ENCODE data around the gene VPS50.

Gene VPS50

DNA sequence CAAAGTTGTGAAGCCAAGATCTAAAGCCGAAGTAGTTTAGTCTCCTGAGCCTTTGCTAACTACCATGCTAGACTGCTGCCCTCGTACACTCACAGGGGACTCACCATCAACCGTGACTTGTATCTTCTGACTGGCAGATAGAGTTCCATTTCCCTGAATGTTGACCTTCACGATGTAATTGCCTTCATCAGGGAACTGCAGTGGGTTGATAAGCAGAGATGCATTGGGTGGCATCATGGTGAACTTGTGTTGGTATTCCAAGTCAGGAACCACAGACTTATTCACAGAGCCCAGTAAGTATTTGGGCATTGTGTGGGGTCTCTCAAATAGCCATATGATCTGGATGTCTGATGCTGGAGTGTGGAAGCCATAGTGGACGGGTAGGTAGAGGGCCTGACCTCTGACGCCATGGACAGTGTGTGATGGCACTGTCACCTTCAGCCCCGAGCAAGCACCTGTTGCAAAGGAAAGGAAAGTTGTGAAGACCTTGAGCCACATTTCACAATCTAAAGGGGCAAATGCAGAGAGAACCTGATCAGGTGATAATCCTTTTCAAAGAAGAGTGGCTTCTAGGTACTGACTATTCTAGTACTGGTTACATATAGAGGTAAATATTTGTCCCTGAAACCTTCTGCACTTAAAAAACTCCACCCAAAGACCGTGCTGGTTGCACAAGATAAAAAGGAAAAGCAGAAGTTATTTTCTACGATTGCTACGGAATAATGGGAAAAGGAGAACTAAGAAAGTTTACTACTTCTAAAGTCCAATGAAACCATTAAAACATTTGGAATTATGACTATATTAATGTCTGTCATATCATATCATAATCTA is 13.0 kb upstream of the VPS50 start:
- Mint-ChIP-seq H3K9me3 (no peaks in the 10 kb centered on the region), H3K4me3 (no peak overlapping the region), H3K27ac (no peak overlapping the region), H3K36me3 (ENCODE audit: low read depth) (no peaks in the 10 kb centered on the region), H3K4me1 (no peaks in the 10 kb centered on the region), H3K27me3 (ENCODE audit: low read depth, poor library complexity) (peaks cover 26% of the 10 kb centered on the region)
- DNase-seq = no peak
- TF ChIP-seq CTCF (IDR thresholded peaks at IDR 0.05) = no peak

DNA sequence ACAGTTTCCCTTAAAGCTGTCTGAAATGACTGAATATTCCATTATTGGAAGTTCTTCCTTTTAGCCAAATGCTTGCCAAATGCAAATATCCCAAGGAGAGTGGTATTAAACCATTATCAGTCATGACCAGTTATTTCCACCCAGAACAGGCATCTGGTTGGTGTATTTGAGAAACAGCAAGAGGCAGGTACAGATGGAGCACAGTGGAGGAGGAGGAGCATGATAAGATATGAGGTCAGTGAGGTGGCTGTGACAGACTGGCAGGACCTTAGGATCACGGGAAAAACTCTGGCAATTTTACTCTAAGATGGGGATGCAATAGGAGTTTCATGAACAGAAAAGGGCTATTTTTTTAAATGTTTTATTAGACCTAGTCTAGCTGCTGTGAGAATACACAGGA is 12.3 kb upstream of the VPS50 start:
- Mint-ChIP-seq H3K9me3 (no peaks in the 10 kb centered on the region), H3K27ac (no peak overlapping the region), H3K36me3 (ENCODE audit: low read depth) (no peaks in the 10 kb centered on the region), H3K4me1 (no peaks in the 10 kb centered on the region), H3K4me3 (no peak overlapping the region), H3K27me3 (ENCODE audit: low read depth, poor library complexity) (peaks cover 22% of the 10 kb centered on the region)
- DNase-seq = no peak
- TF ChIP-seq CTCF (IDR thresholded peaks at IDR 0.05) = no peak

DNA sequence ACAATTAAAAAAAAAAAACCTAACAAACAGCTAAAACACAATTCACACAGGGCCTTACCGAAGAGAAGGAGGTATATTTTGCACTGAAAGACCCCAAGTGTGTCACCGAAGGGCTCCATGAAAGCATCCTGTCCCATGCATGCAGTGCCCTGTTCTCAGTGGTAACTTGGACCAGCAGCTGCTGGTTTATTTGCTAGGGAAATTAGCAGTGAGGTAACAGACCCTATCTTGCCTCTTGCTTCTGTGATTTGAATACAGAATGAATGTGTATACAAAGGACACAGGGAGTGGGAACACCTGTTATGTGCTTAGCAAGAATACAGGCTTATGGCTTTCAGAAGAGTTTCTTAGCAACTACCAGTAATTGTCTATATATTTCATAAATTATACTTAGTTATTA is 5.9 kb upstream of the VPS50 start, which contains the start of gene HEPACAM2:
Gene HEPACAM2 (minus strand): TSS at position 160 of the 400 bp plus-strand sequence.
- H3K4me1 Mint-ChIP-seq = peaks cover under 1% of the 10 kb centered on the region
- DNase-seq = no peak
- H3K4me3 Mint-ChIP-seq = no peak within 1 kb of the TSS
- no peak within 1 kb of the TSS for H3K27ac Mint-ChIP-seq
- H3K9me3 Mint-ChIP-seq = no peaks in the 10 kb centered on the region
- H3K36me3 Mint-ChIP-seq (ENCODE audit: low read depth) = no peaks in the 10 kb centered on the region
- no peak for TF ChIP-seq CTCF (IDR thresholded peaks at IDR 0.05)
- H3K27me3 Mint-ChIP-seq (ENCODE audit: low read depth, poor library complexity) = peaks cover 36% of the 10 kb centered on the region

DNA sequence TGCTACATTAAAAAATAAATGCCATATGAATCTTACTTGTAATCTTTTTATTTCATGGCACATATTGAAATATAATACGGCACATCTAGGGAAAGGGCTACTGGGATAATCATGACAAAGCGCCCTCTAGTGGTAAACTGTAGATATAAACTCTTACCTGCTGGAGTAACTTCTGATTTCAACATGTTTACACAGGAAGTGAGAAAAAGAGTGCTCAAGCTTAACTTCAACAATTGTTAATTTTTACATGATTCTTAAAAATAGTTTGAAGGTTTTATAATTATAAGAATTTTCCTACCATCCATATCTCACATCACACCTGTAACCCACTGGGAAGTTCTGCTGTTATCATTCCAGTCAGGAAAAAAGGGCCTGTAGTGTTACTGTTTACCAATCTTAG is 3.9 kb upstream of the VPS50 start:
- Mint-ChIP-seq H3K4me1 (peaks cover 16% of the 10 kb centered on the region), H3K27ac (no peak overlapping the region), H3K4me3 (no peak overlapping the region), H3K36me3 (ENCODE audit: low read depth) (no peaks in the 10 kb centered on the region), H3K27me3 (ENCODE audit: low read depth, poor library complexity) (peaks cover 39% of the 10 kb centered on the region), H3K9me3 (no peaks in the 10 kb centered on the region)
- TF ChIP-seq CTCF (IDR thresholded peaks at IDR 0.05) = peak; percentile 78
- DNase-seq = peak; percentile 26

GRCh38 chr7:93231259-93231658 is 907 bp upstream of the VPS50 start:
- peak overlapping the region; percentile 94 for H3K4me3 Mint-ChIP-seq
- no peak for TF ChIP-seq CTCF (IDR thresholded peaks at IDR 0.05)
- H3K4me1 Mint-ChIP-seq = peaks cover 16% of the 10 kb centered on the region
- no peak for DNase-seq
- H3K36me3 Mint-ChIP-seq (ENCODE audit: low read depth) = no peaks in the 10 kb centered on the region
- H3K9me3 Mint-ChIP-seq = no peaks in the 10 kb centered on the region
- peaks cover 23% of the 10 kb centered on the region for H3K27me3 Mint-ChIP-seq (ENCODE audit: low read depth, poor library complexity)
- H3K27ac Mint-ChIP-seq = no peak overlapping the region

GRCh38 chr7:93232673-93233018 is 480 bp downstream of the VPS50 start:
- H3K9me3 Mint-ChIP-seq = no peaks in the 10 kb centered on the region
- DNase-seq = no peak
- TF ChIP-seq CTCF (IDR thresholded peaks at IDR 0.05) = no peak
- peaks cover 16% of the 10 kb centered on the region for H3K4me1 Mint-ChIP-seq
- peak overlapping the region; percentile 94 for H3K4me3 Mint-ChIP-seq
- no peak overlapping the region for H3K27ac Mint-ChIP-seq
- H3K27me3 Mint-ChIP-seq (ENCODE audit: low read depth, poor library complexity) = peaks cover 22% of the 10 kb centered on the region
- H3K36me3 Mint-ChIP-seq (ENCODE audit: low read depth) = no peaks in the 10 kb centered on the region

Measured in nephron progenitor cell (in vitro differentiated cells).